OCI-LY3 (cell line): Measurements from ENCODE around the gene IGF2.

Experiments
- CTCF ChIP-seq: fragments of 200-600, 300-600 bp; sonication (generic); IDR thresholded peaks from 2 replicates; pipeline ENCODE4 v1.5.1; 2014; ENCODE audit warnings: antibody characterized with exemption, low read length, low read depth
- EZH2phosphoT487 ChIP-seq: fragments of 200-600 bp; shearing (Covaris generic); IDR thresholded peaks from 2 replicates; pipeline ENCODE4 v1.6.1; 2018; ENCODE audit warnings: antibody characterized with exemption, mixed run types, low read depth

GRCh38 chr11:2095198-2095520, 44.0 kb downstream of the IGF2 start:
- TF ChIP-seq CTCF: no peak
- TF ChIP-seq EZH2phosphoT487: no peak
